Stimulated activated CD8-positive, alpha-beta memory T cell treated with anti-CD3 and anti-CD28 coated beads, Interleukin-7, amount 100 ng/mL, for 1 hour (primary cell): ENCODE data around the gene RRAGD.
A peak's percentile ranks its signal among the peaks of the same experiment; 100 is the strongest.

Experiments used
- DNase-seq, 2 donors: peaks; one replicate each; pipeline ENCODE4 v3.0.0-alpha.2; 2020; ENCODE audit warnings: low read depth in 2 of 2

The RRAGD gene

GRCh38 chr6:89375427-89376267, 36.4 kb downstream of the RRAGD start:
- DNase-seq, result peak; percentile 36 to 37

- DNase-seq, result no peak
Observed at GRCh38 chr6:89372506-89372901, 39.6 kb downstream of the RRAGD start.

- peak; percentile 55 to 67 for DNase-seq
Observed at GRCh38 chr6:89371849-89372505, 40.1 kb downstream of the RRAGD start.

- no peak for DNase-seq
Observed at GRCh38 chr6:89368999-89369398, 43.1 kb downstream of the RRAGD start.

GRCh38 chr6:89368107-89368506, 44.0 kb downstream of the RRAGD start:
- peak in 1 of 2 donors; percentile 39 for DNase-seq

- no peak for DNase-seq
Observed at GRCh38 chr6:89364586-89364985, 47.5 kb downstream of the RRAGD start.

- no peak for DNase-seq
Observed at GRCh38 chr6:89361171-89361570, 50.9 kb downstream of the RRAGD start.

GRCh38 chr6:89360415-89360999, 51.6 kb downstream of the RRAGD start:
- DNase-seq, result no peak

GRCh38 chr6:89359561-89359960, 52.5 kb downstream of the RRAGD start:
- no peak for DNase-seq

- DNase-seq, result no peak
Observed at GRCh38 chr6:89357390-89357789, 54.7 kb downstream of the RRAGD start.

- no peak for DNase-seq
Observed at GRCh38 chr6:89356642-89357170, 55.4 kb downstream of the RRAGD start.

GRCh38 chr6:89355511-89356194, 56.4 kb downstream of the RRAGD start:
- DNase-seq, result no peak

GRCh38 chr6:89353702-89354392, 58.2 kb downstream of the RRAGD start:
- DNase-seq, result no peak

- DNase-seq, result no peak
Observed at GRCh38 chr6:89353118-89353556, 58.9 kb downstream of the RRAGD start.

- DNase-seq, result peak; percentile 43 to 48
Observed at GRCh38 chr6:89352278-89353117, 59.6 kb downstream of the RRAGD start, which contains the start of gene UBE2J1. Gene UBE2J1 (minus strand): TSS chr6:89352722. CDS start chr6:89352569, 153 bp downstream.

GRCh38 chr6:89351671-89352277, 60.3 kb downstream of the RRAGD start:
- DNase-seq, result no peak

- DNase-seq, result no peak
Observed at GRCh38 chr6:89350281-89350966, 61.6 kb downstream of the RRAGD start.

- DNase-seq, result no peak
Observed at GRCh38 chr6:89348372-89348771, 63.7 kb downstream of the RRAGD start.

- DNase-seq, result no peak
Observed at GRCh38 chr6:89347825-89348224, 64.2 kb downstream of the RRAGD start.
